HepG2 (cell line): ENCODE results near the gene RNF213. TPM values are rescaled to one million over a fixed set of nuclear protein-coding genes. Genes with fewer than 3 reads are reported as not detected.

ENCODE experiments used
- ARHGAP35 ChIP-seq: sonication (generic); formaldehyde crosslinking; IDR thresholded peaks from 2 replicates; pipeline ENCODE4 v1.9.0; 2022; ENCODE audit warnings: mild to moderate bottlenecking, inconsistent platforms, moderate library complexity, missing genetic modification reagents, borderline replicate concordance
- ATM ChIP-seq: fragments of 450-650 bp; IDR thresholded peaks from 2 replicates; pipeline ENCODE4 v1.7.1; 2017; ENCODE audit warnings: mild to moderate bottlenecking, borderline replicate concordance
- BHLHE40 ChIP-seq: IDR thresholded peaks from 2 replicates; pipeline ENCODE4 v1.6.1; 2011; ENCODE audit warnings: low read length, improper control_type of control experiment
- ETV6 ChIP-seq: sonication (generic); formaldehyde crosslinking; conservative IDR thresholded peaks from 2 replicates; pipeline ENCODE4 v1.4.0; 2020; ENCODE audit warnings: missing genetic modification reagents
- EZH2 ChIP-seq: conservative IDR thresholded peaks from 2 replicates; pipeline ENCODE4 v1.6.1; 2012; ENCODE audit warnings: mild to moderate bottlenecking, low read depth, low read length, moderate library complexity
- GATAD2A ChIP-seq: IDR thresholded peaks from 2 replicates; pipeline ENCODE4 v1.6.1; 2016
- MBD4 ChIP-seq: IDR thresholded peaks from 2 replicates; pipeline ENCODE4 v1.6.1; 2012; ENCODE audit warnings: low read length, inconsistent platforms, borderline replicate concordance
- PLRG1 ChIP-seq: fragments of 450-650 bp; conservative IDR thresholded peaks from 2 replicates; pipeline ENCODE4 v1.6.1; 2016
- REXO4 ChIP-seq: sonication (generic); formaldehyde crosslinking; IDR thresholded peaks from 2 replicates; pipeline ENCODE4 v1.8.0; 2022; ENCODE audit warnings: missing genetic modification reagents, mild to moderate bottlenecking, borderline replicate concordance
- RFX1 ChIP-seq: fragments of 450-650 bp; IDR thresholded peaks from 2 replicates; pipeline ENCODE4 v1.6.1; 2017
- SETDB1 ChIP-seq: sonication (generic); formaldehyde crosslinking; IDR thresholded peaks from 2 replicates; pipeline ENCODE4 v1.5.1; 2020; ENCODE audit warnings: missing genetic modification reagents, mild to moderate bottlenecking, borderline replicate concordance
- SIN3B ChIP-seq: fragments of 150-350 bp; IDR thresholded peaks from 2 replicates; pipeline ENCODE4 v1.6.1; 2014; ENCODE audit warnings: low read length
- SRSF1 ChIP-seq: fragments of 200-400 bp; formaldehyde crosslinking; optimal IDR thresholded peaks from 2 replicates; pipeline ENCODE3; 2017; ENCODE audit warnings: mild to moderate bottlenecking, low read depth, low read length, moderate library complexity
- TP53 ChIP-seq: sonication (generic); formaldehyde crosslinking; conservative IDR thresholded peaks from 2 replicates; pipeline ENCODE4 v1.4.0; 2020; ENCODE audit warnings: missing genetic modification reagents
- ZIK1 ChIP-seq: sonication (generic); formaldehyde crosslinking; IDR thresholded peaks from 2 replicates; pipeline ENCODE4 v1.5.0; 2020; ENCODE audit warnings: mild to moderate bottlenecking, low read depth, missing genetic modification reagents, borderline replicate concordance
- ZNF33B ChIP-seq: sonication (generic); formaldehyde crosslinking; IDR thresholded peaks from 2 replicates; pipeline ENCODE4 v1.5.1; 2020; ENCODE audit warnings: mild to moderate bottlenecking, missing genetic modification reagents
- ZNF367 ChIP-seq: sonication (generic); formaldehyde crosslinking; IDR thresholded peaks from 2 replicates; pipeline ENCODE4 v1.4.0; 2020; ENCODE audit warnings: missing genetic modification reagents, borderline replicate concordance
- ZNF451 ChIP-seq: sonication (generic); formaldehyde crosslinking; IDR thresholded peaks from 2 replicates; pipeline ENCODE4 v1.5.0; 2020; ENCODE audit warnings: mild to moderate bottlenecking, missing genetic modification reagents
- ZNF678 ChIP-seq: sonication (generic); formaldehyde crosslinking; IDR thresholded peaks from 2 replicates; pipeline ENCODE4 v1.4.0; 2020; ENCODE audit warnings: mild to moderate bottlenecking, missing genetic modification reagents
- ZNF780A ChIP-seq: sonication (generic); formaldehyde crosslinking; IDR thresholded peaks from 2 replicates; pipeline ENCODE4 v1.8.0; 2022; ENCODE audit warnings: mild to moderate bottlenecking, missing genetic modification reagents, moderate library complexity
- ZSCAN9 ChIP-seq: IDR thresholded peaks from 2 replicates; pipeline ENCODE4 v1.6.1; 2016; ENCODE audit warnings: borderline replicate concordance
- polyA plus RNA-seq, 8 experiments: library from polyadenylated mRNA; depleted of rRNA in 3 of 8; stranded (reverse) in 7 of 8; unstranded in 1 of 8; fragments of >200 nt; fragmentation: Illumina TruSeq in 4 of 8; extraction: Trizol in 4 of 8; gene quantifications; 2 replicates each; pipeline versions ENCODE4 v1.2.1 to v1.2.3, GENCODE V29; 2011 to 2016; ENCODE audit warnings: low read depth in 4 of 8, missing spikeins in 1 of 8, mixed read lengths in 1 of 8; ENCODE audit not compliant: insufficient read depth in 1 of 8
- total RNA-seq, 5 experiments: library from RNA; depleted of rRNA; stranded (reverse); fragments of >200 nt; fragmentation: Illumina TruSeq; extraction: Trizol; gene quantifications; 2 replicates each; pipeline ENCODE4 v1.2.3, GENCODE V29; 2016; ENCODE audit warnings: low read depth in 1 of 5
- TF ChIP-seq, protein P1 (sequence below): IDR thresholded peaks from 2 replicates; pipeline ENCODE4 v1.6.1; 2016; ENCODE audit warnings: mild to moderate bottlenecking, missing biosample characterization, missing genetic modification reagents
- TF ChIP-seq, protein P2 (sequence below): sonication (generic); formaldehyde crosslinking; IDR thresholded peaks from 2 replicates; pipeline ENCODE4 v1.8.0; 2022; ENCODE audit warnings: mild to moderate bottlenecking, missing genetic modification reagents, moderate library complexity
- TF ChIP-seq, protein P3 (sequence below): sonication (generic); formaldehyde crosslinking; IDR thresholded peaks from 2 replicates; pipeline ENCODE4 v1.5.0; 2020; ENCODE audit warnings: mild to moderate bottlenecking, missing genetic modification reagents
- TF ChIP-seq, protein P4 (sequence below): sonication (generic); formaldehyde crosslinking; IDR thresholded peaks from 2 replicates; pipeline ENCODE4; 2020; ENCODE audit warnings: missing genetic modification reagents, mild to moderate bottlenecking, borderline replicate concordance
- TF ChIP-seq, protein P5 (sequence below): IDR thresholded peaks from 2 replicates; pipeline ENCODE4 v1.6.1; 2016; ENCODE audit warnings: missing compliant biosample characterization, missing genetic modification reagents, borderline replicate concordance

Gene RNF213
- total and polyA plus RNA-seq, 2 of the 13 experiments (the other 11 are each of a cell fraction or from before 2014, with no cell fraction given), result 38.6 to 38.7 TPM

DNA sequence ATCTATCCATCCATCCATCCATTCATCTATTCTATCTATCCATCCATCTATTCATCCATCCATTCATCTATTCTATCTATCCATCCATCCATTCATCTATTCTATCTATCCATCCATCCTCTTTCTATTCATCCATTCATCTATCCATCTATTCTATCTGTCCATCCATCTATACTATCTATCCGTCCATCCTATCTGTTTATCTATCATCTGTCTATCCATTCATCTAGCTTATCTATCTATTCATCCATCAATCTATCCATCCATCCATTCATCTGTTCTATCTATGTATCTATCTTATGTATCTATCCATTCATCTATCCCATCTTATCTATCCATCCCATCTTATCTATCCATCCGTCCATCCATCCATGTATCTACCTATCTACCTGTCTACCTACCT, 8.8 kb downstream of the RNF213 start (continued):
- TF ChIP-seq ZNF367 (CRISPR knock-in tag), result no peak
- TF ChIP-seq ARHGAP35 (CRISPR knock-in tag), result no peak
- TF ChIP-seq, protein P1, sequence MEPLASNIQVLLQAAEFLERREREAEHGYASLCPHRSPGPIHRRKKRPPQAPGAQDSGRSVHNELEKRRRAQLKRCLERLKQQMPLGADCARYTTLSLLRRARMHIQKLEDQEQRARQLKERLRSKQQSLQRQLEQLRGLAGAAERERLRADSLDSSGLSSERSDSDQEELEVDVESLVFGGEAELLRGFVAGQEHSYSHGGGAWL (CRISPR knock-in tag), result no peak
- TF ChIP-seq, protein P2, sequence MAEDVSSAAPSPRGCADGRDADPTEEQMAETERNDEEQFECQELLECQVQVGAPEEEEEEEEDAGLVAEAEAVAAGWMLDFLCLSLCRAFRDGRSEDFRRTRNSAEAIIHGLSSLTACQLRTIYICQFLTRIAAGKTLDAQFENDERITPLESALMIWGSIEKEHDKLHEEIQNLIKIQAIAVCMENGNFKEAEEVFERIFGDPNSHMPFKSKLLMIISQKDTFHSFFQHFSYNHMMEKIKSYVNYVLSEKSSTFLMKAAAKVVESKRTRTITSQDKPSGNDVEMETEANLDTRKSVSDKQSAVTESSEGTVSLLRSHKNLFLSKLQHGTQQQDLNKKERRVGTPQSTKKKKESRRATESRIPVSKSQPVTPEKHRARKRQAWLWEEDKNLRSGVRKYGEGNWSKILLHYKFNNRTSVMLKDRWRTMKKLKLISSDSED (CRISPR knock-in tag), result no peak
- no peak for TF ChIP-seq REXO4 (CRISPR knock-in tag)
- TF ChIP-seq, protein P3, sequence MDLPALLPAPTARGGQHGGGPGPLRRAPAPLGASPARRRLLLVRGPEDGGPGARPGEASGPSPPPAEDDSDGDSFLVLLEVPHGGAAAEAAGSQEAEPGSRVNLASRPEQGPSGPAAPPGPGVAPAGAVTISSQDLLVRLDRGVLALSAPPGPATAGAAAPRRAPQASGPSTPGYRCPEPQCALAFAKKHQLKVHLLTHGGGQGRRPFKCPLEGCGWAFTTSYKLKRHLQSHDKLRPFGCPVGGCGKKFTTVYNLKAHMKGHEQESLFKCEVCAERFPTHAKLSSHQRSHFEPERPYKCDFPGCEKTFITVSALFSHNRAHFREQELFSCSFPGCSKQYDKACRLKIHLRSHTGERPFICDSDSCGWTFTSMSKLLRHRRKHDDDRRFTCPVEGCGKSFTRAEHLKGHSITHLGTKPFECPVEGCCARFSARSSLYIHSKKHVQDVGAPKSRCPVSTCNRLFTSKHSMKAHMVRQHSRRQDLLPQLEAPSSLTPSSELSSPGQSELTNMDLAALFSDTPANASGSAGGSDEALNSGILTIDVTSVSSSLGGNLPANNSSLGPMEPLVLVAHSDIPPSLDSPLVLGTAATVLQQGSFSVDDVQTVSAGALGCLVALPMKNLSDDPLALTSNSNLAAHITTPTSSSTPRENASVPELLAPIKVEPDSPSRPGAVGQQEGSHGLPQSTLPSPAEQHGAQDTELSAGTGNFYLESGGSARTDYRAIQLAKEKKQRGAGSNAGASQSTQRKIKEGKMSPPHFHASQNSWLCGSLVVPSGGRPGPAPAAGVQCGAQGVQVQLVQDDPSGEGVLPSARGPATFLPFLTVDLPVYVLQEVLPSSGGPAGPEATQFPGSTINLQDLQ (CRISPR knock-in tag), result no peak
- TF ChIP-seq, protein P4, sequence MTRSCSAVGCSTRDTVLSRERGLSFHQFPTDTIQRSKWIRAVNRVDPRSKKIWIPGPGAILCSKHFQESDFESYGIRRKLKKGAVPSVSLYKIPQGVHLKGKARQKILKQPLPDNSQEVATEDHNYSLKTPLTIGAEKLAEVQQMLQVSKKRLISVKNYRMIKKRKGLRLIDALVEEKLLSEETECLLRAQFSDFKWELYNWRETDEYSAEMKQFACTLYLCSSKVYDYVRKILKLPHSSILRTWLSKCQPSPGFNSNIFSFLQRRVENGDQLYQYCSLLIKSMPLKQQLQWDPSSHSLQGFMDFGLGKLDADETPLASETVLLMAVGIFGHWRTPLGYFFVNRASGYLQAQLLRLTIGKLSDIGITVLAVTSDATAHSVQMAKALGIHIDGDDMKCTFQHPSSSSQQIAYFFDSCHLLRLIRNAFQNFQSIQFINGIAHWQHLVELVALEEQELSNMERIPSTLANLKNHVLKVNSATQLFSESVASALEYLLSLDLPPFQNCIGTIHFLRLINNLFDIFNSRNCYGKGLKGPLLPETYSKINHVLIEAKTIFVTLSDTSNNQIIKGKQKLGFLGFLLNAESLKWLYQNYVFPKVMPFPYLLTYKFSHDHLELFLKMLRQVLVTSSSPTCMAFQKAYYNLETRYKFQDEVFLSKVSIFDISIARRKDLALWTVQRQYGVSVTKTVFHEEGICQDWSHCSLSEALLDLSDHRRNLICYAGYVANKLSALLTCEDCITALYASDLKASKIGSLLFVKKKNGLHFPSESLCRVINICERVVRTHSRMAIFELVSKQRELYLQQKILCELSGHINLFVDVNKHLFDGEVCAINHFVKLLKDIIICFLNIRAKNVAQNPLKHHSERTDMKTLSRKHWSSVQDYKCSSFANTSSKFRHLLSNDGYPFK (CRISPR knock-in tag), result no peak
- TF ChIP-seq ZNF451 (CRISPR knock-in tag), result no peak
- no peak for TF ChIP-seq ZSCAN9 (CRISPR knock-in tag)
- 0 out of 2 replicates have a peak, but pooled peaks have one; percentile 28 for TF ChIP-seq ATM
- no peak for TF ChIP-seq PLRG1
- TF ChIP-seq BHLHE40, result no peak
- no peak for TF ChIP-seq ZIK1
- TF ChIP-seq GATAD2A (CRISPR knock-in tag), result no peak
- no peak for TF ChIP-seq SETDB1 (CRISPR knock-in tag)
- TF ChIP-seq TP53, result no peak
- TF ChIP-seq SIN3B, result no peak
- TF ChIP-seq EZH2, result no peak
- no peak for TF ChIP-seq SRSF1
- TF ChIP-seq ETV6 (CRISPR knock-in tag), result no peak
- no peak for TF ChIP-seq ZNF678 (CRISPR knock-in tag)
- TF ChIP-seq MBD4, result no peak
- TF ChIP-seq RFX1, result no peak
- TF ChIP-seq, protein P5, sequence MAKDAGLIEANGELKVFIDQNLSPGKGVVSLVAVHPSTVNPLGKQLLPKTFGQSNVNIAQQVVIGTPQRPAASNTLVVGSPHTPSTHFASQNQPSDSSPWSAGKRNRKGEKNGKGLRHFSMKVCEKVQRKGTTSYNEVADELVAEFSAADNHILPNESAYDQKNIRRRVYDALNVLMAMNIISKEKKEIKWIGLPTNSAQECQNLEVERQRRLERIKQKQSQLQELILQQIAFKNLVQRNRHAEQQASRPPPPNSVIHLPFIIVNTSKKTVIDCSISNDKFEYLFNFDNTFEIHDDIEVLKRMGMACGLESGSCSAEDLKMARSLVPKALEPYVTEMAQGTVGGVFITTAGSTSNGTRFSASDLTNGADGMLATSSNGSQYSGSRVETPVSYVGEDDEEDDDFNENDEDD, result no peak
- TF ChIP-seq ZNF33B (CRISPR knock-in tag), result no peak
- TF ChIP-seq ZNF780A, result no peak
